ENCODE results near the gene SLC8A3. TPM values are rescaled to one million over a fixed set of nuclear protein-coding genes. Genes with fewer than 3 reads are reported as not detected.

The SLC8A3 gene
- total RNA-seq, 2 experiments from 2014 or later: 0.08 to 0.13 TPM

GRCh38 chr14:70094631-70095030 lies 94.1 kb downstream of the SLC8A3 start:
- ChIA-PET POLR2A (no interaction called here), CTCF (interaction anchor here (1.6 kb wide), 1 partner anchor 21 kb away, joined by 6 read pairs; no protein-coding TSS in a partner anchor)
- H3K9me3 Mint-ChIP-seq: no peaks in the 10 kb centered on the region
- DNase-seq: no peak
- H3K27ac Mint-ChIP-seq: no peak overlapping the region
- peaks cover 29% of the 10 kb centered on the region for H3K27me3 Mint-ChIP-seq
- no peaks in the 10 kb centered on the region for H3K4me1 Mint-ChIP-seq
- H3K36me3 Mint-ChIP-seq (ENCODE audit: low read depth): no peaks in the 10 kb centered on the region
- no peak overlapping the region for H3K4me3 Mint-ChIP-seq

- H3K36me3 Mint-ChIP-seq (ENCODE audit: low read depth): no peaks in the 10 kb centered on the region
- no peaks in the 10 kb centered on the region for H3K4me1 Mint-ChIP-seq
- DNase-seq: no peak
- no peak overlapping the region for H3K27ac Mint-ChIP-seq
- H3K27me3 Mint-ChIP-seq: peaks cover 28% of the 10 kb centered on the region
- CTCF ChIA-PET: interaction anchor here (1.6 kb wide), 1 partner anchor 20 kb away, joined by 6 read pairs; no protein-coding TSS in a partner anchor
- no peaks in the 10 kb centered on the region for H3K9me3 Mint-ChIP-seq
- H3K4me3 Mint-ChIP-seq: no peak overlapping the region
- POLR2A ChIA-PET: no interaction called here
These were observed 94.6 kb downstream of the SLC8A3 start for GRCh38 chr14:70094106-70094505.

- Mint-ChIP-seq H3K27ac (no peak overlapping the region), H3K9me3 (no peaks in the 10 kb centered on the region), H3K4me3 (no peak overlapping the region), H3K36me3 (ENCODE audit: low read depth) (no peaks in the 10 kb centered on the region), H3K4me1 (no peaks in the 10 kb centered on the region), H3K27me3 (peaks cover 24% of the 10 kb centered on the region)
- ChIA-PET POLR2A (no interaction called here), CTCF (interaction anchor here (1.6 kb wide), 1 partner anchor 20 kb away, joined by 6 read pairs; no protein-coding TSS in a partner anchor)
- DNase-seq: no peak
These were observed 95.6 kb downstream of the SLC8A3 start for GRCh38 chr14:70093156-70093555.

GRCh38 chr14:70087380-70087697 lies 101.4 kb downstream of the SLC8A3 start:
- Mint-ChIP-seq H3K36me3 (ENCODE audit: low read depth) (no peaks in the 10 kb centered on the region), H3K27ac (no peak overlapping the region), H3K27me3 (peaks cover 30% of the 10 kb centered on the region), H3K4me1 (no peaks in the 10 kb centered on the region), H3K4me3 (no peak overlapping the region), H3K9me3 (no peaks in the 10 kb centered on the region)
- no peak for DNase-seq
- POLR2A ChIA-PET: no interaction called here
- CTCF ChIA-PET: interaction anchor here (0.8 kb wide), 2 partner anchors 237 to 480 kb away, joined by 3 to 4 read pairs; no protein-coding TSS in a partner anchor

GRCh38 chr14:70086685-70087379 lies 101.9 kb downstream of the SLC8A3 start:
- H3K4me1 Mint-ChIP-seq: no peaks in the 10 kb centered on the region
- CTCF ChIA-PET: interaction anchor here (0.8 kb wide), 2 partner anchors 238 to 481 kb away, joined by 3 to 4 read pairs; no protein-coding TSS in a partner anchor
- H3K27ac Mint-ChIP-seq: no peak overlapping the region
- POLR2A ChIA-PET: no interaction called here
- H3K36me3 Mint-ChIP-seq (ENCODE audit: low read depth): no peaks in the 10 kb centered on the region
- H3K27me3 Mint-ChIP-seq: peaks cover 26% of the 10 kb centered on the region
- no peaks in the 10 kb centered on the region for H3K9me3 Mint-ChIP-seq
- no peak overlapping the region for H3K4me3 Mint-ChIP-seq
- DNase-seq: no peak

- Mint-ChIP-seq H3K36me3 (ENCODE audit: low read depth) (no peaks in the 10 kb centered on the region), H3K4me3 (no peak overlapping the region), H3K4me1 (no peaks in the 10 kb centered on the region), H3K27ac (no peak overlapping the region), H3K9me3 (no peaks in the 10 kb centered on the region), H3K27me3 (peaks cover 20% of the 10 kb centered on the region)
- no peak for DNase-seq
- ChIA-PET POLR2A (no interaction called here), CTCF (no interaction called here)
These were observed 104.5 kb downstream of the SLC8A3 start for GRCh38 chr14:70084226-70084625.

- H3K27ac Mint-ChIP-seq: no peak overlapping the region
- H3K9me3 Mint-ChIP-seq: no peaks in the 10 kb centered on the region
- ChIA-PET CTCF (interaction anchor here (1.9 kb wide), 1 partner anchor 9 kb away, joined by 6 read pairs; no protein-coding TSS in a partner anchor), POLR2A (no interaction called here)
- H3K4me1 Mint-ChIP-seq: no peaks in the 10 kb centered on the region
- no peak for DNase-seq
- H3K4me3 Mint-ChIP-seq: no peak overlapping the region
- no peaks in the 10 kb centered on the region for H3K36me3 Mint-ChIP-seq (ENCODE audit: low read depth)
- H3K27me3 Mint-ChIP-seq: peaks cover 22% of the 10 kb centered on the region
These were observed 106.4 kb downstream of the SLC8A3 start for GRCh38 chr14:70082394-70082793.

GRCh38 chr14:70080076-70080475 lies 108.7 kb downstream of the SLC8A3 start:
- Mint-ChIP-seq H3K36me3 (ENCODE audit: low read depth) (no peaks in the 10 kb centered on the region), H3K4me3 (no peak overlapping the region), H3K4me1 (no peaks in the 10 kb centered on the region), H3K9me3 (no peaks in the 10 kb centered on the region), H3K27ac (no peak overlapping the region), H3K27me3 (peaks cover 18% of the 10 kb centered on the region)
- DNase-seq: no peak
- CTCF ChIA-PET: no interaction called here
- POLR2A ChIA-PET: no interaction called here

- H3K4me3 Mint-ChIP-seq: no peak overlapping the region
- POLR2A ChIA-PET: no interaction called here
- no peaks in the 10 kb centered on the region for H3K9me3 Mint-ChIP-seq
- no peak overlapping the region for H3K27ac Mint-ChIP-seq
- no peaks in the 10 kb centered on the region for H3K36me3 Mint-ChIP-seq (ENCODE audit: low read depth)
- H3K27me3 Mint-ChIP-seq: peaks cover 10% of the 10 kb centered on the region
- CTCF ChIA-PET: no interaction called here
- H3K4me1 Mint-ChIP-seq: no peaks in the 10 kb centered on the region
- DNase-seq: no peak
These were observed 110.4 kb downstream of the SLC8A3 start for GRCh38 chr14:70078329-70078728.

- no peaks in the 10 kb centered on the region for H3K4me1 Mint-ChIP-seq
- CTCF ChIA-PET: no interaction called here
- H3K27me3 Mint-ChIP-seq: peaks cover 15% of the 10 kb centered on the region
- no peaks in the 10 kb centered on the region for H3K36me3 Mint-ChIP-seq (ENCODE audit: low read depth)
- no peak overlapping the region for H3K4me3 Mint-ChIP-seq
- POLR2A ChIA-PET: no interaction called here
- no peaks in the 10 kb centered on the region for H3K9me3 Mint-ChIP-seq
- no peak overlapping the region for H3K27ac Mint-ChIP-seq
- no peak for DNase-seq
These were observed 111.0 kb downstream of the SLC8A3 start for GRCh38 chr14:70077720-70078119.

GRCh38 chr14:70077005-70077404 lies 111.7 kb downstream of the SLC8A3 start:
- no peaks in the 10 kb centered on the region for H3K4me1 Mint-ChIP-seq

GRCh38 chr14:70073924-70074566 lies 114.7 kb downstream of the SLC8A3 start:
- H3K36me3 Mint-ChIP-seq (ENCODE audit: low read depth): no peaks in the 10 kb centered on the region
- POLR2A ChIA-PET: no interaction called here
- H3K27ac Mint-ChIP-seq: no peak overlapping the region
- no peaks in the 10 kb centered on the region for H3K4me1 Mint-ChIP-seq
- H3K27me3 Mint-ChIP-seq: peaks cover 23% of the 10 kb centered on the region
- no peaks in the 10 kb centered on the region for H3K9me3 Mint-ChIP-seq
- peak; percentile 61 for DNase-seq
- CTCF ChIA-PET: interaction anchor here (0.6 to 2.8 kb wide), 11 partner anchors 9 to 489 kb away, joined by 3 to 12 read pairs (median 6); no protein-coding TSS in a partner anchor
- H3K4me3 Mint-ChIP-seq: no peak overlapping the region

More at GRCh38 chr14:70077005-70077404, 111.7 kb downstream of the SLC8A3 start:
- POLR2A ChIA-PET: no interaction called here
- H3K4me3 Mint-ChIP-seq: no peak overlapping the region
- H3K36me3 Mint-ChIP-seq (ENCODE audit: low read depth): no peaks in the 10 kb centered on the region
- H3K27me3 Mint-ChIP-seq: peaks cover 16% of the 10 kb centered on the region
- no peak for DNase-seq
- no peaks in the 10 kb centered on the region for H3K9me3 Mint-ChIP-seq
- no peak overlapping the region for H3K27ac Mint-ChIP-seq
- CTCF ChIA-PET: no interaction called here

- Mint-ChIP-seq H3K4me3 (no peak overlapping the region), H3K9me3 (no peaks in the 10 kb centered on the region), H3K27me3 (peaks cover 19% of the 10 kb centered on the region), H3K4me1 (no peaks in the 10 kb centered on the region), H3K27ac (no peak overlapping the region), H3K36me3 (ENCODE audit: low read depth) (no peaks in the 10 kb centered on the region)
- no peak for DNase-seq
- POLR2A ChIA-PET: no interaction called here
- CTCF ChIA-PET: interaction anchor here (1.2 kb wide), 1 partner anchor 41 kb away, joined by 3 read pairs; no protein-coding TSS in a partner anchor
These were observed 119.6 kb downstream of the SLC8A3 start for GRCh38 chr14:70069186-70069585.

- DNase-seq: no peak
- Mint-ChIP-seq H3K4me3 (no peak overlapping the region), H3K9me3 (no peaks in the 10 kb centered on the region), H3K27ac (no peak overlapping the region), H3K4me1 (no peaks in the 10 kb centered on the region), H3K36me3 (ENCODE audit: low read depth) (no peaks in the 10 kb centered on the region), H3K27me3 (peaks cover 17% of the 10 kb centered on the region)
- ChIA-PET POLR2A (no interaction called here), CTCF (no interaction called here)
These were observed 120.9 kb downstream of the SLC8A3 start for GRCh38 chr14:70067810-70068209.

All from activated CD4-positive, alpha-beta memory T cell treated with anti-CD3 and anti-CD28 coated beads, Interleukin-2, amount 10 ng/mL, durations not matched to agents 7 days and 5 days (primary cell).